Liver (tissue), 9 donors: ENCODE measurements around the gene RNU6-1. TPM values are rescaled to one million over a fixed set of nuclear protein-coding genes. Genes with fewer than 3 reads are reported as not detected.

Experiments
- DNase-seq: peaks from one replicate; pipeline ENCODE4 v3.0.0-alpha.2; 2017; ENCODE audit warnings: low spot score
- H3K27ac ChIP-seq, 2 donors: one replicate each; pipeline ENCODE4 v1.7.0; 2013; ENCODE audit warnings: inconsistent platforms in 2 of 2, low read length in 2 of 2, control low read depth in 1 of 2, low read depth in 1 of 2, mild to moderate bottlenecking in 1 of 2
- H3K27me3 ChIP-seq, 4 donors: one replicate each; pipeline versions ENCODE4 v1.6.1 to v1.7.0; 2013; ENCODE audit warnings: low read length in 3 of 4, inconsistent platforms in 1 of 4, mild to moderate bottlenecking in 1 of 4, moderate library complexity in 1 of 4; ENCODE audit not compliant: control insufficient read depth in 4 of 4, insufficient read depth in 4 of 4
- H3K36me3 ChIP-seq, 4 donors: one replicate each; pipeline versions ENCODE4 v1.6.1 to v1.7.0; 2013; ENCODE audit warnings: low read length in 3 of 4, mild to moderate bottlenecking in 3 of 4, low read depth in 1 of 4, moderate library complexity in 1 of 4; ENCODE audit not compliant: control insufficient read depth in 4 of 4, insufficient read depth in 3 of 4
- H3K4me1 ChIP-seq, 4 donors: one replicate each; pipeline versions ENCODE4 v1.6.1 to v1.7.0; 2013; ENCODE audit warnings: low read length in 3 of 4, mild to moderate bottlenecking in 3 of 4, moderate library complexity in 1 of 4; ENCODE audit not compliant: control insufficient read depth in 4 of 4, insufficient read depth in 4 of 4
- H3K4me3 ChIP-seq, 3 donors: one replicate each; pipeline versions ENCODE4 v1.6.1 to v1.7.0; 2013; ENCODE audit warnings: low read length in 3 of 3, control low read depth in 1 of 3, low read depth in 1 of 3, mild to moderate bottlenecking in 1 of 3
- H3K9ac ChIP-seq, 2 donors: one replicate each; pipeline ENCODE4 v1.7.0; 2013; ENCODE audit warnings: low read length in 2 of 2, mild to moderate bottlenecking in 2 of 2, moderate library complexity in 2 of 2, control low read depth in 1 of 2, low read depth in 1 of 2
- H3K9me3 ChIP-seq, 4 donors: one replicate each; pipeline versions ENCODE4 v1.6.1 to v1.7.0; 2013; ENCODE audit warnings: low read length in 3 of 4; ENCODE audit not compliant: control insufficient read depth in 4 of 4
- ATF3 ChIP-seq: IDR thresholded peaks from 2 replicates; pipeline ENCODE4 v1.6.1; 2016; ENCODE audit warnings: antibody characterized with exemption
- CTCF ChIP-seq: fragments of 150-350 bp; IDR thresholded peaks from 2 replicates; pipeline ENCODE4 v1.5.1; 2017; ENCODE audit warnings: improper control_type of control experiment, low read depth, low read length; ENCODE audit not compliant: missing input control
- EGR1 ChIP-seq, 2 donors: IDR thresholded peaks; 2 replicates each; pipeline ENCODE4 v1.6.1; 2016 to 2018; ENCODE audit warnings: antibody characterized with exemption in 2 of 2, low read depth in 2 of 2
- GABPA ChIP-seq, 2 donors: IDR thresholded peaks in 1 of 2; conservative IDR thresholded peaks in 1 of 2; 2 replicates each; pipeline ENCODE4 v1.6.1; 2016; ENCODE audit warnings: antibody characterized with exemption in 2 of 2, mild to moderate bottlenecking in 1 of 2, moderate library complexity in 1 of 2
- HNF4G ChIP-seq: IDR thresholded peaks from 2 replicates; pipeline ENCODE4 v1.6.1; 2016; ENCODE audit warnings: antibody characterized with exemption
- JUND ChIP-seq, 2 donors: IDR thresholded peaks; 2 replicates each; pipeline ENCODE4 v1.6.1; 2016; ENCODE audit warnings: antibody characterized with exemption in 2 of 2
- NR2F2 ChIP-seq: IDR thresholded peaks from 2 replicates; pipeline ENCODE4 v1.6.1; 2016; ENCODE audit warnings: antibody characterized with exemption
- RAD21 ChIP-seq, 2 donors: IDR thresholded peaks; 2 replicates each; pipeline ENCODE4 v1.6.1; 2016; ENCODE audit warnings: antibody characterized with exemption in 2 of 2, mild to moderate bottlenecking in 2 of 2
- REST ChIP-seq: IDR thresholded peaks from 2 replicates; pipeline ENCODE4 v1.6.1; 2016; ENCODE audit warnings: antibody characterized with exemption, mild to moderate bottlenecking
- RXRA ChIP-seq, 2 donors: IDR thresholded peaks; 2 replicates each; pipeline ENCODE4 v1.6.1; 2017 to 2018; ENCODE audit warnings: antibody characterized with exemption in 2 of 2, mild to moderate bottlenecking in 1 of 2
- SP1 ChIP-seq: IDR thresholded peaks from 2 replicates; pipeline ENCODE4 v1.6.1; 2018; ENCODE audit warnings: antibody characterized with exemption, mild to moderate bottlenecking
- TAF1 ChIP-seq: conservative IDR thresholded peaks from 2 replicates; pipeline ENCODE4 v1.6.1; 2016; ENCODE audit warnings: antibody characterized with exemption, mild to moderate bottlenecking
- WGBS: extraction: QIAGEN DNeasy Blood & Tissue Kit; methylation state at CpG from one replicate; pipeline ENCODE4 v1.1.7; 2013; 5-methylcytosine and 5-hydroxymethylcytosine counted together
- polyA plus RNA-seq, 2 donors: library from polyadenylated mRNA; stranded (reverse) in 1 of 2; unstranded in 1 of 2; fragments of 200-250 nt in 1 of 2; fragments of >200 nt in 1 of 2; fragmentation: Nextera tagmentation in 1 of 2; extraction: Ambion mirVana in 1 of 2; gene quantifications; one replicate each; pipeline versions ENCODE4 v1.2.1 to v1.2.3, GENCODE V29; 2013 to 2015
- total RNA-seq, 2 donors: library from RNA; depleted of rRNA; stranded (reverse); fragments of >200 nt; gene quantifications; one replicate each; pipeline ENCODE4 v1.2.3, GENCODE V29; 2014
- TF ChIP-seq, protein P1 (sequence below): IDR thresholded peaks from 2 replicates; pipeline ENCODE4 v1.6.1; 2016; ENCODE audit warnings: antibody characterized with exemption
- TF ChIP-seq, protein P2 (sequence below): IDR thresholded peaks from 2 replicates; pipeline ENCODE4 v1.6.1; 2016; ENCODE audit warnings: antibody characterized with exemption
- donor health status: healthy.
- donor health status: healthy.
- donor health status: healthy.
- donor health status: healthy.
- donor health status: healthy.

The RNU6-1 gene
- total and polyA plus RNA-seq, 4 donors: not detected

DNA sequence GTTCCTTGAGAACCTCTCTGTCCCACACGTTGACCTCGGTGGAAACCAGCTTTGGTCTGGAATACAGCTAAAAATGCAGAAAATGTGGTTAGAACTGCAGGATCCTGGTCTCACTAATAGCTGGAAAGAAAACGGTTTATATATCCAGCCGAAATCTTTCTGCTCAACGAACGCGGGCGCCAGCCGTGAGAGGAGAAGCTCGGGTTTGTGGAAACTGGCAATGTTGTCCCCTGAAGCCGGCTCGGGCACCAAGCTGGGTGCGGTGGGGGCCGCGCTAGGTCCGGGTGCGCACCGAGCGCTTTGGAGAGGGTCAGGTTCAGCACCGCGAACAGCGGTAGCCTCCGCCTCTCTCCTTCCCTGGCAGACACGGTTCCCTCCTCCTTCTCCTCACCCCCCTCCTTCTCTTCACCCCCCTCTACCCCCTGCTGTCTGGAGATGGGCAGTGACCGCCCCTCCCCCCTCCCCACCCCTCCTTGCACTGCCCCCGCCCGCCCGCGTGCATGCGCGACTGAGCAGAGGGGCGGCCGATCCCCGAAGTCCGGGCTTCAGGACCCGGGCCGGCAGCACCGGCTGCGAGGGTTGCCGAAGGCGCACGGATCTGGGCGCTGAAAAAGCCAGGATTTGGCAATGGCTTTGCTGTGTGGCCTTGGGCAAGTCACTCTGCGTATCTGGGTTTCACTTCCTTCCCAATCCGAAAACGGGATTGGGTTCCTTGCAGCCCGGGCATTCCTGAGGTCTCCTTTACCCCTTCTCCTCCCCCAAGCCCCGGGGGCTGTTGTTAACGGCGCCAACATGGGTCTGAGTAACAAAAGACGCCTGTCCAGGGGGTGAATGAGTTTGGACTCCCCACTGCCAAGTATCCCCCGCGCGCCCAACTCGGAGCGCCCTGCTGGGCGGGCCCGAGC lies 14.6 kb downstream of the RNU6-1 start, which contains the start of gene SKOR1:
Gene SKOR1 (plus strand): TSS at position 534 of the 905 bp plus-strand sequence. CDS start 94 bp downstream, at position 628.
- WGBS: 3% methylated on average over 58 of the region's 58 CpGs
- Histone ChIP-seq H3K9me3 (peaks cover 0 to 3% (median 0%) of the 10 kb centered on the region in 4 donors), H3K27ac (no peak within 1 kb of the TSS), H3K4me1 (peaks cover 25 to 85% (median 38%) of the 10 kb centered on the region in 4 donors), H3K27me3 (peaks cover 25 to 32% (median 30%) of the 10 kb centered on the region in 4 donors), H3K9ac (no peak within 1 kb of the TSS), H3K4me3 (peak within 1 kb of the TSS in 2 of 3 donors; percentile 45 to 47), H3K36me3 (no peaks in the 10 kb centered on the region)
- TF ChIP-seq HNF4G (no peak), JUND (IDR thresholded peaks at IDR 0.05) (no peak), TAF1 (no peak), SP1 (no peak), EGR1 (IDR thresholded peaks at IDR 0.05; ENCODE audit: low read depth in 2 of 2) (no peak), GABPA (IDR thresholded peaks at IDR 0.05 in 1 of 2, conservative IDR thresholded peaks at IDR 0.05 in 1 of 2) (no peak), REST (no peak), NR2F2 (no peak), RXRA (IDR thresholded peaks at IDR 0.05) (no peak), CTCF (no peak), ATF3 (no peak), RAD21 (IDR thresholded peaks at IDR 0.05) (no peak)
- TF ChIP-seq, protein P1, sequence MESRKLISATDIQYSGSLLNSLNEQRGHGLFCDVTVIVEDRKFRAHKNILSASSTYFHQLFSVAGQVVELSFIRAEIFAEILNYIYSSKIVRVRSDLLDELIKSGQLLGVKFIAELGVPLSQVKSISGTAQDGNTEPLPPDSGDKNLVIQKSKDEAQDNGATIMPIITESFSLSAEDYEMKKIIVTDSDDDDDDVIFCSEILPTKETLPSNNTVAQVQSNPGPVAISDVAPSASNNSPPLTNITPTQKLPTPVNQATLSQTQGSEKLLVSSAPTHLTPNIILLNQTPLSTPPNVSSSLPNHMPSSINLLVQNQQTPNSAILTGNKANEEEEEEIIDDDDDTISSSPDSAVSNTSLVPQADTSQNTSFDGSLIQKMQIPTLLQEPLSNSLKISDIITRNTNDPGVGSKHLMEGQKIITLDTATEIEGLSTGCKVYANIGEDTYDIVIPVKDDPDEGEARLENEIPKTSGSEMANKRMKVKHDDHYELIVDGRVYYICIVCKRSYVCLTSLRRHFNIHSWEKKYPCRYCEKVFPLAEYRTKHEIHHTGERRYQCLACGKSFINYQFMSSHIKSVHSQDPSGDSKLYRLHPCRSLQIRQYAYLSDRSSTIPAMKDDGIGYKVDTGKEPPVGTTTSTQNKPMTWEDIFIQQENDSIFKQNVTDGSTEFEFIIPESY: no peak
- TF ChIP-seq, protein P2, sequence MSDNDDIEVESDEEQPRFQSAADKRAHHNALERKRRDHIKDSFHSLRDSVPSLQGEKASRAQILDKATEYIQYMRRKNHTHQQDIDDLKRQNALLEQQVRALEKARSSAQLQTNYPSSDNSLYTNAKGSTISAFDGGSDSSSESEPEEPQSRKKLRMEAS: no peak
- DNase-seq: no peak
